GM12872 (cell line): Measurements from ENCODE around the gene OXT.
A peak's percentile ranks its signal among the peaks of the same experiment; 100 is the strongest.

Experiments used
- TF ChIP-seq, protein P1 (sequence below): IDR thresholded peaks from 3 replicates; pipeline ENCODE4 v1.5.1; 2011; ENCODE audit warnings: low read depth, mild to moderate bottlenecking, low read length, moderate library complexity; ENCODE audit not compliant: insufficient read depth

The OXT gene

DNA sequence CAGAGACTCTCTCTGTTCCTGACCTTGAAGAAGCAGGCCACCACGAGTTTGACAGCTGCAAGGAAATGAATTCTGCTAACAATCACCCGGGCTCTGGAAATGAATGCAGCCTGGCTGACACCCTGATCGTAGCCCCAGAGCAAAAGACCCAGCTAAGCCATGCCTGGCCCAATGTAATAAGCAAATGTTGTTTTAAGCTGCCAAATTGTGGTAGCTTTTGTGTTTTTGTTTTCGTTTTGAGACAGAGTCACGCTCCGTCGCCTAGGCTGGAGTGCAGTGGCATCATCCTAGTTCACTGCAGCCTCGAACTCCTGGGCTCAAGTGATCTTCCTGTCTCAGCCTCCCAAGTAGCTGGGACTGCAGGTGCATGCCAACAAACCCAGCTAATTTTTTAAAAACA, 3.3 kb upstream of the OXT start:
- TF ChIP-seq, protein P1, sequence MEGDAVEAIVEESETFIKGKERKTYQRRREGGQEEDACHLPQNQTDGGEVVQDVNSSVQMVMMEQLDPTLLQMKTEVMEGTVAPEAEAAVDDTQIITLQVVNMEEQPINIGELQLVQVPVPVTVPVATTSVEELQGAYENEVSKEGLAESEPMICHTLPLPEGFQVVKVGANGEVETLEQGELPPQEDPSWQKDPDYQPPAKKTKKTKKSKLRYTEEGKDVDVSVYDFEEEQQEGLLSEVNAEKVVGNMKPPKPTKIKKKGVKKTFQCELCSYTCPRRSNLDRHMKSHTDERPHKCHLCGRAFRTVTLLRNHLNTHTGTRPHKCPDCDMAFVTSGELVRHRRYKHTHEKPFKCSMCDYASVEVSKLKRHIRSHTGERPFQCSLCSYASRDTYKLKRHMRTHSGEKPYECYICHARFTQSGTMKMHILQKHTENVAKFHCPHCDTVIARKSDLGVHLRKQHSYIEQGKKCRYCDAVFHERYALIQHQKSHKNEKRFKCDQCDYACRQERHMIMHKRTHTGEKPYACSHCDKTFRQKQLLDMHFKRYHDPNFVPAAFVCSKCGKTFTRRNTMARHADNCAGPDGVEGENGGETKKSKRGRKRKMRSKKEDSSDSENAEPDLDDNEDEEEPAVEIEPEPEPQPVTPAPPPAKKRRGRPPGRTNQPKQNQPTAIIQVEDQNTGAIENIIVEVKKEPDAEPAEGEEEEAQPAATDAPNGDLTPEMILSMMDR = no peak

DNA sequence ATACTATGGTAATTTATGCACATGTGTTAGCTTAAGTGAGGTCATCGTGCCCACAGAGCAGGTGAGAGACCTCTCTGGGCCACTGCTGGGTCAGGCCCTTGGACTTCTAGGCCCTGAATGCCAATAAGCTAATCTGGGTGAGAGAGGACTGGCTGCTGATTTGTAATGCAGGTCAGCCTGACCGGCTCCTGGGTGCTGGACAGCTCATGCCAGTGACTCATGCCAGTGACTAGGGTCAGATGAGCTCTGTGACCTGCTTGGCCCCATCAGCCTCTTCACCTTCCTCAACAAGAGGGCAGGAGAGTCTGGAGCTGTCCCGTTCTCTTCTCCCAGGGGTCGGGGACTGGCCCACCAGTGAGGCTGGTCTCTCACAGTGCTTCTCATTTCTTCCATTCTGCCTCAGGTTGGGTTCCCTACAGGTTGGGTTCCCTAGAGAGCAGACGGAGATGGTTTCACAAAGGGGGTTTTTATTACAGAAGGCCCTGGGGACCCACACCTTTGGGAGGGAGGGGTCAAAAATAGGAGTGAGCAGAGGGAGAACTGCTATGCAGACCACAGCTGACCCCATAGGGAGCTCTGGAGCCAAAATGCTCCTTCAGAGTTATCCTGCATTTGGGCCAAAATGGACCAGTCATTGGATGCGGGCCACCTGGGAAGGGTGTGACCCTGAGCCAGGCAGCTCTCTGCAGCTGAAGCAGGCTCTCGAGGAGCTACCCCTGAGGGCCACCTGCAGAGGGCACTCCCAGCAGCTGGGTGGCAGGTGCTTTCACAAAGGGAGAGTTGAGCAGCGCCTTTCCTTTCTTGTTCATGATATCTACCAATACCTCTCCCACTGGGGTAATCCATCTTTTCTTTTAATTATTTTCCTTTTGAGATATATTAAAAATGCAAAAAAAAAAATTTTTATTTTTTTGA, 2.2 kb upstream of the OXT start:
- TF ChIP-seq, protein P1 = peak; percentile 51; the same call in 2 of the 3 replicates

DNA sequence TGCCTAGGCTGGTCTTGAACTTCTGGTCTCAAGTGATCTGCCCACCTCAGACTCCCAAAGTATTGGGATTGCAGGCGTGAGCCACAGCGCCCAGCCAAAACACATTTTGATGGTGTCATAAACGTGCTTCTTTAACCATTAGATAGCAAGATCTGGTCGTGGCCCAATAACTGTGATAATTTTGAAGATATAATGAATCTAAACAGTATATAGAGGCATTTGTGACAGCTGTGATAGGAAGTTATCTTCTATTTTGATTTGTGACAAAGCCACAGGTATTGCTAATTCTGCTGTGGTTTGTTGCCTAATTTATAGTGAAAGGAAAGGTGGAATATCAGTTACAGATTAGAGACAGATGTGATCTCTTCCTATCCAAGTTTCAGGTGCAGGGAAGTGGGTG, 695 bp upstream of the OXT start:
- TF ChIP-seq, protein P1 = no peak

DNA sequence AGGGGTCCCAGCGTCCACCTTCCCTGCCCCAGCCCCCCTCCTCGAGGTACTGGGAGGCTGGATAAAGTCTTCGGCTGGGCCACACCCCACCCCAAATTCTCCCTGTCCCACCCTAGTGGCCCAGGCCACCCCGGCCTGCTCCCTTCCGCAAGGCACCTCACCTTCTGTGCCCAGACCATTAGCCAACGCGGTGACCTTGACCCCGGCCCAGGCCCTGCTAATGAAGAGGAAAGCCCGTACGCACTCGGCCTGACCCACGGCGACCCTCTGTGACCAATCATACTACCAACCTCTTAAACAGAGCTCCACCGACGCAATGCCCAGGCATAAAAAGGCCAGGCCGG, 182 bp upstream of the OXT start:
- TF ChIP-seq, protein P1 = no peak

DNA sequence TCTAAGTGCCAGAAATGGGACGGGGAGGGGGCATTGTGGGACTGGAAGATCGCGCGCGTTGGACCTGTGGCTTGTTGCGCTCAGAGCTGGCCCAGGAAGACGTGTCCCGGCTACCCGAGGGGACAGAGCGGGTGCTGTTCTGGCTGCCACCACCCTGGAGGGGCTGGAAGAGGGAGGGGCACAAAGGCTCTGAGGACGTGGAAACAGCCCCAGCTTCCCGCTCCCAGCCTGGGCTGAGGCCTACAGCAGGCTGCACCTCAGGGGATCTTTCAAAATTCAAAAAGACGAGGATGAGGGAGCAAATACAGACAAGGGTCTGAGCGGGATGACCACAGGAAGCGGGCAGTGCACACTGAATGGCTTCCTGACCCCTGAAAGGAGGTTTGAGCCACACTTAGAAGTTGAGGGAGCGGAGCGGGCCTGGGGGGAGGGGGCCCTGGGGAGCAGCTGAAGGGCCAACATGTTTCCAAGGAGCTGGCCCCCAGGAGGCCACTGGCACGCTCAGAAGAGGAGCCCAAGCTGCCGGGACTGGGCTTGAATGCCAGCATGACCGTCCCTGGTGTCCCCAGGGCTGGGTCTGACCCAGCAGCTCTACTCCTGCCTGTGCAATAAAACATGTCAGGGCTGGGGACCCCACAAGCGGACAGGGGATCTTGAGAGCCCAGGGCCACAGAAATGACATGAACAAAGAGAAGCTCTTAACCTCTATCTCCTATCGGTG, 1.3 kb downstream of the OXT start:
- TF ChIP-seq, protein P1 = no peak

DNA sequence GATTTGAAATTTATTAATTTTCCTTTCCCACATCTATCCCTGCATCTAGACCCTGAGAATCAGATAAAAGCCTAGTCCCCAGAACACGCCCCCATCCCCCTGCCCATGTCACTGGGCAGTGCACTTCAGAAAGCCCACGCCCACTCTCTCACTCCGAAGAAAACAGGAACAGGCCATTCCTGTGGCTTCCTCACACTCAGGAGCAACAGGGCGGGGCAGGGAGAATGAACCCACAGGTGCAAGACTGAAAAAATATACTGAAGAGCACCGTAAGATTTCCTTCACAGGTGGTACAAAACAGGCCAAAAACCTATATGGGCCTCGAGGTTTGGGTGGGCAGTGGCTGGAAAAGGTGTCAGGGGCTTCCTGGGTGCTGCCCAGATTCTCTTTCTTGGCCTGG, 3.4 kb downstream of the OXT start:
- TF ChIP-seq, protein P1 = no peak

DNA sequence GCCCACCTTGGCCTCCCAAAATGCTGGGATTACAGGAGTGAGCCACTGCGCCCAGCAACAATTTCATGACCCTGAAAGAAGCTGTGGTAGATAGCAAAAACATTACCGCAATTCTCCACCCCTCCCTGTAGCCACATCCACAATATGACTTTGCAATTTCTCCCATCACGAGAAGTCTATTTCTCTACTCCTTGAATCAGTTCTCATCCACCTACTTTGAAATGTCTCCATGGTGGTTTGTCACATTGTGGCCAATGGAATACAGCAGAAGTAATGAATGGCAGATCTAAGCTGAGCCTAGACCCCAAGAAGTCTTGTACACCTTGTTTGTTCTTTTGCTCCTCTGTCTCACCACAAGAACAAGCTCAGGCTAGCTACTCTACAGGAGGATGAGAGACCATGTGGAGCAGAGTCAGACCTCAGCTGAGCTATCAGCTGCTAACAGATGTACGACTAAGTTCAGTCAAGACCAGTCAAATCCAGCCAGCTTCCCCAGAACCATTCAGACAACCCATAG, 6.3 kb downstream of the OXT start:
- TF ChIP-seq, protein P1 = no peak
